Measurements from ENCODE around the gene PITPNM3.
A peak's percentile ranks its signal among the peaks of the same experiment; 100 is the strongest.

Gene PITPNM3

DNA sequence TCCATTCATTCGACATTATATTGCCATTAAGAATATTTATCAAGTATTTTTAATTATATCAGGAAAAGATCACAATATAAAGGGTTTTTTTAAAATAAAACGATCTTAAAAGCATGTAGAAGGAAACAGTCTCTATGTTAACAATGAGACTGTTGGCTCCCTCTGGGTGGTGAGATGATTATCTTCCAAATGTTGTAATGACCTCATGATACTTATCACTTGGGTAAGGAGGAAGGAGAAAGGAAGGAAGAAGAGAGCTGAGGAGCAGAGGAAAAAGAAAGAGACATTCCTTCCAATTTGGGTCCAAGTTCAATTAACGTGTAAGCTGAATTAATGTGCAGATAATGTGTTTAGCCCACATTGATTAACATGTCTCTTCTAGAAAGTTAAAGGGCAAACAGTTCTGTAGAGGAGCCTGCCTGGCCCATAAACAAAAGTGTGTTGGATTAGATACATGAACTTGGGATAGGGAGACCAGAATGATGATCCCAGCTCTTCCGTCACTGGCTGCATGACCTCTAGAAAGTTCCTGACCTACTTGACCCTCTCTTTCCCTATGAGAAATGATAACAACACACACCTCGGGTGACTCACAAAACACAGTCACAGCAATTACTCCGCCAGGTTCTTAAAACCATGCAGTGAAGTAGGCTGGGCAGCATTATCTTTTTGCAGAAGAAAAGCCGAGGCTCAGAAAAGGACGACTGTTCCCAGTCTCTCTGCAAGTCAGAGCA lies 80.1 kb downstream of the PITPNM3 start:
- no peak for DNase-seq

DNA sequence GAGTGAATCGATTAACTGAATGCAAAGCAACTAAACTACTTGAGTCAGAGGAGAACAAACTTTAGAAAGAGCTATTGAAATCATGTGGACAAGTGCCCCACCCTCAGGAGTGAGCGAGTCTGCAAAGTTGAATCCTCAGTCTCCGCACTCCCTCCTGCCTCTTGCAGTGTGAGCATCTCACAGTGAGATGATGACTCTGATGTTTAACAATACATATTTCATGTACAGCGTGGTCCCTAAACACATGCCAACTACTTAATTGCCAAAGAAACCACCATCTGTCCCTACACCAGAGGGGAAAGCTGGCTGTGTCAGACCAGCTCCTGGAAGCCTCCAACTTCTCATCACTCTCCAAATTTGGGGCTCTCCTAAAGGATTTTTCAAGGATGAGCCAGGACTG lies 80.9 kb downstream of the PITPNM3 start:
- DNase-seq: no peak

DNA sequence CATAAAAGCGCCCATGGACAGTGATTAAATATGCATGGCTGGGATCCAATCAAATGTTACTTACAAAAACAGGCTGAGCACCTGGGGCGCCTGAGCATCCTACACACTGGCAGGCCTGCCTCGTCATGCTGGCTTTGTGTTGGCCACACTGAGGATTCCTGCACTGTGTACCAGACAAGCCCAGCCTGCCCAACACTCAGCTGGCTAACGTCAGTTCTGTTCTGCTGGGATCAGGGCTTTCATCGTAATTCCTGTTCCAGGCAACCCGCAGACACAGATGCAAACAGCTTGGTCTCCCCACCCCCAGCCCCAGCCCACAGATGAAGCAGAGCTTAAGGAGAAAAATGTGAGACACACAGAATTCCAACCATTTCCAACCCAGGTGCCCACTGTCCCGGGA lies 81.4 kb downstream of the PITPNM3 start:
- no peak for DNase-seq

DNA sequence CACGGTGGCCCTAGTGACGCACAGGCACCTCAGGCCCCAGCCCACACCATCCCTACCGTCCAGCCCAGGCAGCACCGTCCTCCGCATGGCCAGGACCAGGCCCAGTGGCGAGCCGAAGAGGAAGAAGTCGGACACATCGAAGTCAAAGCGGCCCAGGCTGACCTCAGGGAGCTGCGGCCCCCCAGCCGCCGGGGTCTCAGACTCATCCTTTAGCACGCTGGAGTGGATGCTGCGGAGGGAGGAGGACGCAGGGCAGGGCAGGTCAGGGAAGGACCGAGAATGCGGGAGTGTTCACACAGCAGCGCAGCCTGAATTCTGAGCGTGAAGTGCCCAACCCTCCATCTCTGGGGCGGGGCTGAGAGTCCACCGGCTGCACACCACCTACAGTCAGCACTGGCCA lies 82.0 kb downstream of the PITPNM3 start:
- no peak for DNase-seq

DNA sequence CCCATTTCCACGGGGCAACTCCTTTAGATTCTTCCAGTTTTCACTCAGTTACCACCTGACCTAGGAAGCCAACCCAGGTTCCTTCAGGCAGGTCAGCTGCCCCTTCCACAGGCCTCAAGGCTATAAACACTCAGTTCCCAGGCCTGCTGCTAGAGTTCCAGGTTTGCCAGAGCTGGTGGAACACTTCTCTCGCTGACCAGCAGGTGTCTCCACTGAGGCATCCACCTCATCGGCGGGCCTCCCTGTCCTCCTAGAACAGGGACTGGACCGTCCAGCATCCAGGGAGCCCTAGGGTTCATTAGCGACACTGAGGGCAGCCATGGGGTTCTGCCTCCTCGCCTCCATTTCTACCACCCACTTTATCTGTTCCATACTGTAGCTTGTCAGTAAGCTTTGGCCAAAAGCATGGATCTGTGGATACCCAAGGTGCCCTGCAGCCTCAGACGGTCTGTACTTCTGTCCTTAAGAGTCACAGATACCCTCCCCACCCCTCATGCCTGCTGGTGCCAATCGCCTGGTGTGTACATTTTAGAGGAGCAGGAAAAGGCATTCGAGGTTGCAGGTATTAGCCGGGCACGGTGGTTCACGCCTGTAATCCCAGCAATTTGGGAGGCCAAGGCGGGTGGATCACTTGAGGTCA lies 83.1 kb downstream of the PITPNM3 start:
- peak; percentile 65 for DNase-seq

GRCh38 chr17:6472517-6472916 lies 83.8 kb downstream of the PITPNM3 start:
- no peak for DNase-seq

DNA sequence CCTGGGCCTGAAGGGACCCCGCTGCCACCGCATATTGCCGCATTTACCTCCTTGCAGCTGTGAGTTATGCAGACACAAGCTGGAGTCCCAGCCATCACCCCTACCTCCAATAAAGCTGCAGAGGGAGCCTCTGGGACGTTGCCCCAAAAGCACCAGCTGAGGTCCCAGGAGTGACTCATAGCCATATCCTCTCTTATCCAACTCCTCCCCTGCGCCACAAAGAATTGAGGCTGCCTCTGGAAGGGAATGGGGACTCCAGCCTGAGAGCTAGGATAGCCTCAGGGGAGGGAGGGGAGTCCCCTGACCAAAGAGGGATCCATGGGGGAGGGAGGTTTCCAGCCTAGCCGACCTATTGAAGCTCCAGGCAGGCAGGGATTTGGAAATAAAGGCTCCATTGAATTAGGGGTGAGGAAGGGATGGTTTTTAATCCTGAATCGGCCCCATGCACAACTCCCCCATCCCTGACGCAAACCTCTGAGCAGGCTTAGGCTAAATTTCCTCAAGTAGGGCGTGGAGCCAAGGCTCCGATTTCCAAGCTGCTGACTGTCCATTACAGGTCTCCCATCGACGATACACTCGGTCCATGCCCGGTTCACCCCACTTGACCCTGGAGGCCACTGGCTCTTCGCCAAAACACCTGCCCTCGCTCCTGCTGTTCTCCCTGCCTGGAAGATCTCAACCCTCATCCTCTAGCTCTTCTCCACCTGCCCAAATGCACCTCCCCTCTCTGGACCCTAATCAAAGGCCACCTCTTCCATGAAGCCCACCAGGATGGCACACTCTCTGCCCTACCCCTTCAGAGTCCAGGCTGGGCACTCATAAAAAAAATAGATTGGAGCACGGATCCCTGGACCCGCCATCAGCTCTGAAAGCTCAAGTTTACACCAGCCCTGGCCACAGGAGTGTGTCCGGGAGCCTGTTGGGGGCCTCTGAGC lies 84.6 kb downstream of the PITPNM3 start:
- DNase-seq: no peak

DNA sequence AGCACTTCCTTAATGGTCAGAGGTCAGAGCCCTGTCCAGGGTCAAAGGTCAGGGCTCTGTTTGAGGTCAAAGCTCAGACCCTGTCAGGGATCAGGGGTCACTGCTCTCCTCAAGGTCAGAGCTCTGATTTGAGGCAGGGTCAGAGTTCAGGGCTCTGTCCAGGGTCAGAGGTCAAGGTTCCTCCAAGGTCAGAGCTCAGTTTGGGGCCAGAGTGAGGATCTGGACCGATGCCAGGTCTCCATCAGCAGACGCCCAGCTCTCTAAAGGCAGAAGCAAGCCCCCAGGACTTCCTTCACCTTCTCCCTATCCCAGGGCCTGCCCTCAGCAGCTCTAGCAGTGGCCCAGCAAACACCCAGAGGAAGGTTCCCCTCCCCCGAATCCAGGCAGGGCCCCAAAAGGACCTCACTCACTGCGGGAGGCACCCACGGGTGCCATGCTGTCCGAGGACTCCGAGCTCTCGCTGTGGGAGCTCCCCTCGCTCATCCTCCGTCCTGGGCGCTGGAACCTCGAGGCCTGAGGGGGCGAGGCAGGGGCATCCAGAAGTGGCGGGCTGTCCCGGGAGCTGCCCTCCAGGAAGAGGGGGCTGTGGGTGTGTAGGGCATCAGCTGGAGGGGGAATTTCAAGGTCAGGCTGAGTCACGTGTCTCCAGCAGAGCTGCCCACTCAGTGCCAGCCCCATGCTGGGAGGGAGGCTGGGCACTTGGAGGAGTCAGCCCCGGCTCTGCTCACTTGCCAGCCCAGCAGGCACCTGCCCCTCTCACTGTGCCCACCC lies 85.4 kb downstream of the PITPNM3 start:
- no peak for DNase-seq

DNA sequence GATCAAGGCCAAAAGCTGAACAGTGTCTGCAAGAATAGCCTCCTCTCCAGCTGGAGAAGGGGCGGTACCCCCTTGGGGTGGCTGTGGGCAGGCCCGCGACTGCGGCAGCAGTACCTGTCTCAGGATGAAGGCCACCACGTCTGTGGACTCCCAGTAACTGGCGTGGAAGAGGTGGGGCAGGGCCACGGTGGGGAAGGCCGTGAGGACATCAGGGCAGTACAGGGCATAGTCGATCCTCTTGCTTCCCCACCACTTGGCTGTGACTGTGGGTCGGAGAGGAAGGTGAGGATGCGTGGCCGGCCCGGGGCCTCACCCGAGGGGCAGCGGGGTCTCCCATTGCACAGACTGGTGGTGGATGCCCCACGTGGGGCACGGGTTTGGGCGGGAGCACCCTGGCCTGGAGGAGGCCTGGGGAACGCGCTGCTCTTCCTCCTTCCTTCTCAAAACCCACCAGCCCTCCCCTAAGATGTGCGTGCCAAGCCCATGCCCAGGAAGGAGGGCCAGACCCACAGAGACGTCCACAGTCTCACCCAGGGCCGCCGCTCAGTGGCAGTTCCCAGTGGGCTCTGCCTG lies 86.1 kb downstream of the PITPNM3 start:
- no peak for DNase-seq

DNA sequence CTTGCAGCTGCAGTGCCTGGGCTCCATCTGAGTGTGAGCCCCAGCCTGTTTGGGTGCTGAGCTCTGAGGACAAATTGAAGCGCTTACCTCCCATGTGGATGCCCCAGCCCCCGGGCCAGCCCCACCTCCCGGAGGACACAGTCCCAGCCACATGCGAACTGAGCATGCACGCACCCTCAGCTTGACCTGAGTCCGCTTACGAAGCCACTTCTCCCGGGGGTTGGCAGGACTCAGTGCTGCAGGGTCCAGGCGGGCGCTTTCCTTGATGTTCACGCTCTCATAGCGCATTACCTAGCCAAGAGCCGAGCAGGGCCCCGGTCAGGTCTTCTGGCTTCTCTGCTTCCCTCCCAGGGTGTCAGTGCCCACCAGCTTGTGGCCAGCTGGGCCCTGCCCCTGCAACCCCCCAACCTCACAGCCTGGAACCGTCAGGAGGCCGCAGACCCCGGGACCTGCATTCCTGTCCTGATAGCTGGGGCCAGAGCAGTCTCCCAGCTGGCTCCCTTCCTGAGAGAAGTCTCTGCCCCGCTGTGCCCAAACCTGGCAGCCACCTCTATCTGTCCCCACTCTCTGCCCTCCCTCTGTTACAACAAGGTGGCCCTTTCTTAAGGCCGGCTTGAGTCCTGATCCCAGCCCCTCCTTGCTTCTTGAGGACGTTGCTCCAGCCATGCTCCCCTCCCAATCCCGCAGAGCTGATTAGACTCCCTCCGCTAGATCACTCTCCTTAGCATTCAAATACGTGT lies 88.1 kb downstream of the PITPNM3 start:
- no peak for DNase-seq

GRCh38 chr17:6467567-6467966 lies 88.8 kb downstream of the PITPNM3 start:
- no peak for DNase-seq

- no peak for DNase-seq
These were observed 91.0 kb downstream of the PITPNM3 start for GRCh38 chr17:6465206-6466003.

DNA sequence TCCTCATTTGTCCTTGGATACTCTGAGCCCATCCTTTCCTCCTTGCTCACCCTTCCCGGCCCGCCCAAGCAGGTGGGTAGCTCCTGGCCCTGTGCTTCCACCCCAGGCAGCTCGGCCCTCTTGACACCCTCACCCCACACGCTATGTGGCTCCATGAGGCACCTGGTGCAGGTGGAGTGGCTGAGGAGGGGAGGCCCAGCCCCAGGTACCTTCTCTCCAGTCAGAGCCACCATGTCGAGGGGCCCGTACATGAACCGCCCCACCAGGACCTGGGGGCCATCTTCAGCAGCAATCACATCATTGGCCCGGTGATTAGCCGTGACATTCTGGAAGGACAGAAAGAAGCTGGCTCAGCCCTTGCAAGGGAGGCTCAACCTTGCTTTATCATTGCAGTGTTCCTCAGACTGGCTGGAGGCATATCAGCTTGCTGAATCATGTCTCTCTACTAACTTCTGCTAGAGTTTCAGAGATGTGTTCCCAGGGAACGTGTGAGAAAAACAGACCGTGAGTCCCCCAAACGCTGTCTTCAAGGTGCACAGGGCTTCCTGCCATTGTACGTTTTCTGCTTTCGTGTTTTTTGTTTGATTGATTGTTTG lies 91.8 kb downstream of the PITPNM3 start:
- DNase-seq: no peak

- no peak for DNase-seq
These were observed 92.5 kb downstream of the PITPNM3 start for GRCh38 chr17:6463616-6464445.

- no peak for DNase-seq
These were observed 93.7 kb downstream of the PITPNM3 start for GRCh38 chr17:6462692-6463091.

DNA sequence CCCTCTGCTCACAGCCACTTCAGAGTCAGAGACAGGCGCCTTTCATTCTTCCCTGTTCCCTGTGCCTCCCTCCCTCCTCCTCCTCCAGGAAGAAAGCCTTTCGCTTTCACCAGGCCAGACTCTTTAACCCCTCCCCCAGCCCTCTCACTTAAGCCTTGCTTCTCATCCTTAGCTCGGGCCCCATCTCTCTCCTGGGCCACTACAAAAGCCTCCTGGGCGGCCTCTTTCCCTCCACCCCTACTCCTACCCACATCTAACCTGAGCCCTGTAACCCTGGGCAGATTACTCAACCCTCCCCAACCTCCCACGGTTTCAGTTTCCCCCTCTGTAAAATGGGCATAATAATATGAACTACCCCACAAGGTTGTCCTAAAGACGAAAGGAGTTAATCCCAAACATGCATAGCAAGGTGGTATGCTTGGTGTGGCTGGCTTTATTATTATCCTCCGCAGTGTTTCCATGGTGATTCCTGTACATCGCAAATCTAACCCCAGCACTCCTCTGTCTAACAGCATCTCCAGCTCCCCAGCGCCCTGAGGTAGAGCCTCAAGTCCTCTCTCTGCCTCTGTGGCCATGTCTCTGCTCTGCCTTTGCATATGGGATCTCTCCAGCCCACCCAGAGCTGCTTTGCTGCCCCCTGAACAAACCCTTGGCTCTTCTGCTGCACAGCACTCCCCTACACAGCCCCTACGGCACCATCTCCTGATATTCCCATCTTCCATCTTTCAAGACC lies 94.4 kb downstream of the PITPNM3 start:
- no peak for DNase-seq

DNA sequence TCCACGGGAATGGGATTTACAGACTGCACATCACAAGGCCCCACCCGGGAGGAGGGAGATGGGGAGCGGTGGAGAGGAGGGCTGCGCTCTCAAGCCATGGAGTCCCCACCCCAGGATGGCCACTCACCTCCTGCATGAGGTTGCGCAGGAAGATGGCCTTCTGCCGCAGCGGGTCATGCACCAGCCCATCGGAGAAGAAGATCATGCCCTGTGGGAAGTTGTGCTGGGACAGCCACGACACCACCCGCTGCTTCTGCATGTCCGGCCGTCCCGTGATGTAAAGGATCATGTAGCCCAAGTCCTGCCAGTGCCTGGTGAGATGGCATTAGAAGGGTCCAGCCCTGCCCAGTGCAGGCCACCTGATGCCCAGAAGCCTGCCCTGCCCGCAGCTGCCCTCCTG lies 95.1 kb downstream of the PITPNM3 start:
- no peak for DNase-seq

DNA sequence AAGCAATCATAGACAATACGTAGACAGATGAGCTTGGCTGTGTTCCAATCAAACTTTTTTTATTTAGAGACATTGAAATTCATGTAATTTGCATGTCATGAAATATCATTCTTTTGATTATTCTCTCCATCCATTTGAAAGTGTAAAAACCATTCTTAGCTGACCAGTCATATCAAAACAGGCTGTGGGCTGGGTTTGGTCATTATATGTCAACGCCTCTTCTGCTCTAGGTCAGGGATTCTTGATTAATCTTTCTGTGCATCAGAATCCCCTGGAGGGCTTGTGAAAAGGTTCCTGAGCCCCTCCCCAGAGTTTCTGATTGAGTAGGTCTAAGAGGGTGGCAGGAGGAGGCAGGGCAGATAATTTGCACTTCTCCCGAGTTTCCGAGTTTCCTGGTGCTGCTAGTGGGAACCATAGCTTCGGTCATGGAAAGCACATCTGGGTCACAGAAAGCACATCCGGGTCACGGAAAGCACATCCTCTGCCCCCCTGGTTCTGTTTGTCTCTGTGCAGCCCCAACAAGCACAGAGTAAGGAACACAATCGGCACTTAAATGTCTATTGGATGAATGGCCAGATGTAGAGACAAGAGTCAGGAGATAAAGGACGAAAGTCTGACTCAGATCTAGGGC lies 95.7 kb downstream of the PITPNM3 start:
- DNase-seq: no peak

Data from CD4-positive, alpha-beta T cell treated with Interleukin-21 for 1 hour (primary cell).